KMS-11 (cell line): ENCODE results near the gene MICAL3.

Experiments
- H2AFZ ChIP-seq: fragments of 200-600 bp; sonication (generic); 2 replicates; pipeline ENCODE4 v1.6.1; 2016; ENCODE audit warnings: antibody characterized with exemption, mixed run types, low read depth
- H3K27ac ChIP-seq: fragments of 200-600 bp; sonication (generic); 2 replicates; pipeline ENCODE4 v1.6.1; 2016; ENCODE audit warnings: mild to moderate bottlenecking, mixed run types
- H3K27me3 ChIP-seq: fragments of 200-600 bp; sonication (generic); 2 replicates; pipeline ENCODE4 v1.6.1; 2017; ENCODE audit warnings: mild to moderate bottlenecking, low read depth, mixed run types, moderate library complexity; ENCODE audit not compliant: insufficient read depth
- H3K36me3 ChIP-seq: fragments of 200-600 bp; sonication (generic); 2 replicates; pipeline ENCODE4 v1.6.1; 2017; ENCODE audit warnings: mild to moderate bottlenecking, mixed run types; ENCODE audit not compliant: insufficient read depth
- H3K4me1 ChIP-seq: fragments of 200-600 bp; sonication (generic); 2 replicates; pipeline ENCODE4 v1.6.1; 2016; ENCODE audit warnings: mild to moderate bottlenecking, low read depth, mixed run types; ENCODE audit not compliant: poor library complexity, severe bottlenecking
- H3K4me2 ChIP-seq: fragments of 200-600 bp; sonication (generic); 2 replicates; pipeline ENCODE4 v1.7.0; 2016; ENCODE audit warnings: mild to moderate bottlenecking, mixed run types
- H3K4me3 ChIP-seq: fragments of 200-600 bp; sonication (generic); IDR thresholded peaks from 2 replicates; pipeline ENCODE4 v1.6.1; 2017; ENCODE audit warnings: low read depth, low read length, mixed read lengths; ENCODE audit not compliant: insufficient read depth
- H3K79me2 ChIP-seq: fragments of 200-600 bp; sonication (generic); 2 replicates; pipeline ENCODE4 v1.6.1; 2016; ENCODE audit warnings: low read depth, mixed run types; ENCODE audit not compliant: insufficient read depth
- H3K9ac ChIP-seq: fragments of 200-600 bp; sonication (generic); 2 replicates; pipeline ENCODE4 v1.6.1; 2016; ENCODE audit warnings: mild to moderate bottlenecking, mixed run types
- H4K20me1 ChIP-seq: fragments of 200-600 bp; sonication (generic); 2 replicates; pipeline ENCODE4 v1.6.1; 2016; ENCODE audit warnings: mild to moderate bottlenecking, mixed run types; ENCODE audit not compliant: insufficient read depth
- TF ChIP-seq, protein P1 (sequence below): fragments of 200-600 bp; sonication (generic); conservative IDR thresholded peaks from 2 replicates; pipeline ENCODE4 v1.6.1; 2017; ENCODE audit warnings: low read depth, mild to moderate bottlenecking, antibody characterized with exemption, low read length, moderate library complexity, mixed read lengths

Gene MICAL3

DNA sequence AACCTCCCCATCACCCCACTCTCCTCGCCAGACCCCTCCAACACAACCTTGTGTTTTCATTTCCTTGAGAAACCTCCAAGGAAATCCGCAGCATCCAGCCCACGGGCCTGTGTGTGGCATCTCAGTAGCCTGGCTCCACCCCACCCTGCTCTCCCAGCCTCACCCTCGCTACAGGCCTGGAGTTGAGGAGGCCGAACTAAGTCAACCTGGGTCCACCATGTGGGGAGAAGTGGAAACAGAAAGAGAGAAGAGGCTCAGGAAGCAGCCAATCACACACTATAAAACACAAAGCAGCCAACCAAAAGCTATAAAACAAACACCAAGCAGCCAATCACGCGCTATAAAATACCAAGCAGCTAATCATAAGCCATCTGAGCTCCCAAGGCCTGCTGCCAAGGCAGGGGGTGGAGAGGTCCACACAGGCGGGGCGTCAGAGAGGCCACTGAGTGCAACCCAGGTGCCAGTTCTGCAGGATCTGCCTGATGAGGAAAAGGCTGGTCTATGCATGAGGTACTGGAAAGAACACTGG, 72.0 kb downstream of the MICAL3 start:
- Histone ChIP-seq H4K20me1 (no peaks in the 10 kb centered on the region), H3K4me1 (no peaks in the 10 kb centered on the region), H3K36me3 (no peaks in the 10 kb centered on the region), H3K27me3 (no peaks in the 10 kb centered on the region), H3K9ac (no peak overlapping the region), H3K4me2 (no peak overlapping the region), H3K4me3 (no peak overlapping the region), H3K79me2 (peaks cover 66% of the 10 kb centered on the region), H3K27ac (no peak overlapping the region), H2AFZ (no peak overlapping the region)
- TF ChIP-seq, protein P1, sequence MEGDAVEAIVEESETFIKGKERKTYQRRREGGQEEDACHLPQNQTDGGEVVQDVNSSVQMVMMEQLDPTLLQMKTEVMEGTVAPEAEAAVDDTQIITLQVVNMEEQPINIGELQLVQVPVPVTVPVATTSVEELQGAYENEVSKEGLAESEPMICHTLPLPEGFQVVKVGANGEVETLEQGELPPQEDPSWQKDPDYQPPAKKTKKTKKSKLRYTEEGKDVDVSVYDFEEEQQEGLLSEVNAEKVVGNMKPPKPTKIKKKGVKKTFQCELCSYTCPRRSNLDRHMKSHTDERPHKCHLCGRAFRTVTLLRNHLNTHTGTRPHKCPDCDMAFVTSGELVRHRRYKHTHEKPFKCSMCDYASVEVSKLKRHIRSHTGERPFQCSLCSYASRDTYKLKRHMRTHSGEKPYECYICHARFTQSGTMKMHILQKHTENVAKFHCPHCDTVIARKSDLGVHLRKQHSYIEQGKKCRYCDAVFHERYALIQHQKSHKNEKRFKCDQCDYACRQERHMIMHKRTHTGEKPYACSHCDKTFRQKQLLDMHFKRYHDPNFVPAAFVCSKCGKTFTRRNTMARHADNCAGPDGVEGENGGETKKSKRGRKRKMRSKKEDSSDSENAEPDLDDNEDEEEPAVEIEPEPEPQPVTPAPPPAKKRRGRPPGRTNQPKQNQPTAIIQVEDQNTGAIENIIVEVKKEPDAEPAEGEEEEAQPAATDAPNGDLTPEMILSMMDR, result no peak

DNA sequence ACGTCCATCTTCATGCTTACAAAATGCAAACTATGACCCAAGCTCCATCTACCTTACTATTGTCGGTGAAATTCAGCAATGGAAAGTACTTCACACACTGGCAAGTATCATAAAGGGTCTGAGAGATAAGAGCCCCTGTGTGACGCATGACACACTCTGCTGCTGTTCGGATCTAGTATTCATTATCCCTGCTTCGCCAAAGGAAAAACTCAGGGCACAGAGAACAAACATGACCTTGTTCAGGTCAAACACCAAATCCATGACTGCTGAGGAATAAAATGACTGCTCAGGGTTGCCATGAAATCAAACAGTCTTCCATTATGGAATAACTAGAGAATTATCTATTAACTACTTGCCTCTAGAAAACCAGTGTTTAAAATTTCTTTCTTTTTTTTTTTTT, 73.0 kb downstream of the MICAL3 start:
- Histone ChIP-seq H3K4me1 (no peaks in the 10 kb centered on the region), H3K4me3 (no peak overlapping the region), H3K36me3 (no peaks in the 10 kb centered on the region), H3K79me2 (peaks cover 59% of the 10 kb centered on the region), H3K27me3 (no peaks in the 10 kb centered on the region), H3K9ac (no peak overlapping the region), H3K4me2 (no peak overlapping the region), H4K20me1 (no peaks in the 10 kb centered on the region), H3K27ac (no peak overlapping the region), H2AFZ (no peak overlapping the region)
- TF ChIP-seq, protein P1, result no peak

GRCh38 chr22:17950651-17951214, 73.6 kb downstream of the MICAL3 start:
- Histone ChIP-seq H3K79me2 (peaks cover 58% of the 10 kb centered on the region), H3K4me1 (no peaks in the 10 kb centered on the region), H3K27ac (no peak overlapping the region), H4K20me1 (no peaks in the 10 kb centered on the region), H3K9ac (no peak overlapping the region), H3K36me3 (no peaks in the 10 kb centered on the region), H3K27me3 (no peaks in the 10 kb centered on the region), H3K4me2 (no peak overlapping the region), H2AFZ (no peak overlapping the region), H3K4me3 (no peak overlapping the region)
- TF ChIP-seq, protein P1, result no peak

- H3K79me2 ChIP-seq, result peaks cover 51% of the 10 kb centered on the region
- no peak overlapping the region for H3K4me3 ChIP-seq
- H4K20me1 ChIP-seq, result no peaks in the 10 kb centered on the region
- H2AFZ ChIP-seq, result no peak overlapping the region
- TF ChIP-seq, protein P1, result no peak
- no peaks in the 10 kb centered on the region for H3K4me1 ChIP-seq
- no peaks in the 10 kb centered on the region for H3K36me3 ChIP-seq
- H3K4me2 ChIP-seq, result no peak overlapping the region
- no peak overlapping the region for H3K27ac ChIP-seq
- no peaks in the 10 kb centered on the region for H3K27me3 ChIP-seq
- H3K9ac ChIP-seq, result no peak overlapping the region
Observed at GRCh38 chr22:17949642-17950473, 74.5 kb downstream of the MICAL3 start.
